SKM-1 treated with dmso at 0.1 percent for 144 hours (cell line): ENCODE data around the gene SMYD3.

ENCODE experiments used
- DNase-seq: peaks from one replicate; lab custom pipeline; 2025; ENCODE audit not compliant: unreplicated experiment; lab: John Stamatoyannopoulos, UW

The SMYD3 gene

DNA sequence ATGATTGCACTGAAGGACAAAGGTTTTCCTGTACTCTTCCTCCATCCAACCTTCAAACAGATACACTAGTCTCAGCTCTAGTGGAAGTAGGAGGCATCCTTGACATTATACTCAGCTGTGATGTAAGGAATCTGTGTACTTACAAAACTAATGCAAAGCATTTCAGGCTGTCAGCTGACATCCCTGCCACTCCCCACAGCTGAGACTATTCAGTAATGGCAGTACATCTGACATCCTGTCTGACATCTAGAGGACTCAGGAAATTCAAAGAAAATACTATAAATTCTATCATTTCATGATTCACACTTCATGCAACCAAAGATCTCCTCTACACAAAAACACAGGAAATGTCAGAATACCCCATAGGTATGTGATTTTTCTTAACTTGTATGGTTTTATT, 325.8 kb downstream of the SMYD3 start:
- DNase-seq = no peak

GRCh38 chr1:246179401-246179800, 327.7 kb downstream of the SMYD3 start:
- DNase-seq = no peak

GRCh38 chr1:246178717-246179311, 328.3 kb downstream of the SMYD3 start:
- peak; percentile 39 for DNase-seq

- DNase-seq = no peak
Observed at GRCh38 chr1:246176126-246177024, 330.7 kb downstream of the SMYD3 start.

- DNase-seq = no peak
Observed at GRCh38 chr1:246170574-246171261, 336.4 kb downstream of the SMYD3 start.

GRCh38 chr1:246169486-246169885, 337.6 kb downstream of the SMYD3 start:
- no peak for DNase-seq

DNA sequence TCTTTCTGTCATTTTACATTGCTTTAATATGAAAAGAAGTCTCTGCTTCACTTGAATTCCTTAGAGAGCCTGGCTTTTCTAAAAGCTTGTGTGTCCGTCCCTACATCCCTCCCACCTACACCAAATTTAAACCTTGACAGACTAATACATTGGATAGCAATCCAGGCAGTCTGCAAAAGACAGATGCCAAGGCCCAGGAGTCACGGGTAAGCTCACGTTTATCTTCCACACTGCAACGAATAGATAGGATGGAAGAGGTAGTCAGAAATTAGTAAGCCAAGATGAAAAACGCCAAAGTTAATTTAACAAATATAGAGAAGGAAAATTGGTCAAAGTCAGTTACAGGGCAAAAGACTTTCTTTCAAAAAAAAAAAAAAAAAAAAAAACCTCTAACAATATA, 338.1 kb downstream of the SMYD3 start:
- DNase-seq = no peak

- DNase-seq = no peak
Observed at GRCh38 chr1:246166841-246167240, 340.2 kb downstream of the SMYD3 start.

- no peak for DNase-seq
Observed at GRCh38 chr1:246165826-246166709, 341.0 kb downstream of the SMYD3 start.

DNA sequence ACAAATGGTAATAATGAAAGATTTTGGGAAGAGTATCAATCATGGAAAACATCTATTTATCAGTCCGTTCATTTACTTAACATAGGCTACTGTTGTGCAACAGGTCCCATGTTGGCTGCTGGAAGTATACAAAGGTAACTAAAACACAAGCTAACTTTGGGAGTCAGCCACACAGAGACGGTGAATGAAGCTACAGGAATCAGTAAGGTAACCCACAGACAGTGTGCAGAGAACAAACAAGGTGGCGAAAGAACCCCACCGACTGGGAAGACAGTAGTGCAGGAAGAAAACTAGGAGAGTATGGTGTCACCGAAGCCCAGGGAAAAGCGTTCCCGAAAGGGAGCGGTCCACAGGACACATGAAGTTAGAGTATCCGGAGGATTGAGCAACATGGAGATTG, 342.3 kb downstream of the SMYD3 start:
- DNase-seq = no peak

DNA sequence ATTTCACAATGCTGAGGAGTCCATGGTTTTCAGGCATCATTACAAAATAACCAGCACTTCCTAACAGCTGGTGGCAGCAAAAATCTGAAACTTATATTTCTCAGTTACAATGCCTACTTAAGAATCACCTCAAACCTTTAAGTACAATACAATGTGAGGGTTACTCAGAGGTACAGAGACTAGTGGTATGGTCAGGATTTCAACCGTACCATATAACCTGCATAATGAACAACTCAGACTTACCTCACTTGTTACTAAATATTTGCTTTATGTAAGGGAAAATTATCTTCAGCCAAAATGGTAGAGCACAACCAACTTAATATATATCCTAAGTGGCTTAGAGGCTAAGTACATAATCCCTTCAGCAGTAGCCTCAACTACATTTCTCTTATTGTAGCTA, 344.5 kb downstream of the SMYD3 start:
- no peak for DNase-seq

- DNase-seq = no peak
Observed at GRCh38 chr1:246161626-246162025, 345.5 kb downstream of the SMYD3 start.

- no peak for DNase-seq
Observed at GRCh38 chr1:246160905-246161304, 346.2 kb downstream of the SMYD3 start.

DNA sequence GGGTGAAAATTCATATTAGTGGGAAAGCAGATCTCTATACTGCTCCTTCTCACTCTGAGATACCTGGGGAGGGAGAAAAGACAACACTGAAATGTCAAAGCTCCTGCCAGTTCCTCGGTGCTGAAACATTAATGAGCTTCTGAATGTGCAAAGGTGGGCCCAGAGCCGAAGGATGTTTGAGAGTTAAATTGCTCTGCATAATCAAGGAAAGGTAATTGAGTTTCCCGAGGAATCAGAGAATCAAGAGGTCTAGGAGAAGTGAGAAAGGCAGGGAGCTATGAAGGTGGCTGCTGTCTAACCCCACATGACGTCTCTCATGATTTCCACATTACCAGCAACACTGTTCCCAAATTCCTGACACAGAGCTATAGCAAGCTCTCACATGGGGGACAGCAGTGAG, 346.7 kb downstream of the SMYD3 start:
- DNase-seq = no peak

DNA sequence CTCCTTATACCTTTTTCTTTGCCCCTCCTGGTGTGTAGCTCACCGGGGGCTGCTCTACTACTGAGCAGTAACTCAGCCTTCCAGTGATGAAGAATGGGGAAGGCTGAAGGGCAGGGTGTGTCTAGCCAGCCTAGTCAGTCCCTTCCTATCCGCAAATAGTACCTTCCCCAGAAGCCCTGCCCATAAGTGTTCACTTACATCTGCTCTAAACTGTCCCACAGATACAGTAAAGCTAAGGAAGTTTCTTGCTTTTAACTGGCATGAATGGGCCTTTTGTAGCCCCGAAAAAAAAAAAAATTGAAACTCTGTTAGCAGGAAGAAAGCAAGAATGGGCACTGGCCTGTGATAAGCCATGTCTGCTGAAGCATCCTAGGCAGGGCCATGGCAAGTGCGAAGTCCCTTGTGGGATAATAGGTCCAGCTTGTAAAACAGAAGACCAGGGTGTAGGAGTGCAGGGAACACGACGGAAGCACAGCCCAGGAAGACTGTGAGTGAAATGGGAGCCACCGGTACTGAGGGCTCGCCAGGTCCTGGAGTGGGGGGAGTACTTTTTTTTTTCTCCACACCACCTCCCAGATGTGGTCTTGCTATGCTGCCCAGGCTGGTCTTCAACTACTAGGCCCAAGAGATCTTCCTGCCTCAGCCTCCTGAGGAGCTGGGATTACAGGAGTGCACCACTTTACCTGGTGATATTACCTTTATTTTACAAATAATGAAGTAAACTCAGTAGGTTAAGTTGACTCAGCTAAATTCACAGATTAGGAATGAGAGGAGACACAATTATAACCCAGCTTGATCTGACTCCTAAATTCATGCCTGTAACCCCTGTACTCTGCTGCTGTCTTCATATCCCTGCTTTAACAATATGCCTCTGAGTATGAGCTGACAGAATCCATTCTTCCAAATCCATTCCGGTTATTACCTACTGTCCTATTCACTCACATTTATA, 347.5 kb downstream of the SMYD3 start:
- no peak for DNase-seq

DNA sequence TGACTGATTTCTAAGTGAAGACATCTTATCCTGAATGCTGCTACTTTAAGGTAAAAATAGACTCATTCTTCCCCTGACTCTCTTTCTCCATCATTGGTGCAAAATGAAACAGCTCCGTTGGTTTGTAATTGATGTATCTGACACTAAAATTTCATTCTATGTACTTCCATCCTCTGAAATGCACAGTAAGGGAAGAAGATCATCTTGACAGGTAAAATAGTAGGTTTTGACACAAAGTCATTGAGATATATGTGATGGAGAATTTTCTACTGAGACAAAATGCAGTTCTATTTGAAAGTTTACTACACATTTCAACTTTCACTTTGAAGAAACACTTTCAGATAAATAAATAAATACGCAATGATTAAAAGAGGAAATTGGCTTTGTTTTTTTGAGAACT, 348.9 kb downstream of the SMYD3 start:
- DNase-seq = no peak

- DNase-seq = peak; percentile 82
Observed at GRCh38 chr1:246157516-246157915, 349.6 kb downstream of the SMYD3 start.

- DNase-seq = no peak
Observed at GRCh38 chr1:246156847-246157246, 350.2 kb downstream of the SMYD3 start.

DNA sequence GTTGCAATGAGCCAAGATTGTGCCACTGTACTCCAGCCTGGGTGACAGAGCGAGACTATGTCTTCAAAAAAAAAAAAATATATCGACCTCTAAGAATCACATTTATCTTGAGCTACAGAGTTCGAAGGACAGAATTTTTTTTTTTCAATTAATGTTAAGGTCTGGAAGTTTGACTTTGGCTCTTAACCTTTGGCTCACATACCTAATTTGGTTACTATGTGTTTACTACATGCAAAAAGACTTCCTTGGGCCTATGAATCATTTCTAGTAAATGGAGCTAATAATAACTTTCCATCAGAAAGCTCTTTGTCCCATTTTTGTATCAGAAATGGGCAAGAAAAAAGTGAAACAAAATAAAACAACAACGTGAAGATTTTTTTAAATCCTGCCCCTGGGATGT, 351.2 kb downstream of the SMYD3 start:
- DNase-seq = no peak

- DNase-seq = no peak
Observed at GRCh38 chr1:246153796-246154212, 353.3 kb downstream of the SMYD3 start.
